ENCODE results near the gene GPR176.

- no peak for TF ChIP-seq CTCF (IDR thresholded peaks at IDR 0.05)
- no peak for TF ChIP-seq POLR2A (IDR thresholded peaks at IDR 0.05)
Observed at GRCh38 chr15:39837454-39837853, 82.6 kb downstream of the GPR176 start.

Data from thyroid gland (tissue), 4 donors.